Fibroblast of skin of back (primary cell): ENCODE data around the gene CNNM3.

Experiments
- DNase-seq: peaks from one replicate; pipeline ENCODE4 v3.0.0-alpha.2; 2013

The CNNM3 gene

GRCh38 chr2:96866149-96866548 lies 50.1 kb downstream of the CNNM3 start:
- no peak for DNase-seq

- DNase-seq = no peak
Observed at GRCh38 chr2:96866586-96866985, 50.5 kb downstream of the CNNM3 start.

- DNase-seq = no peak
Observed at GRCh38 chr2:96866986-96867755, 51.1 kb downstream of the CNNM3 start.

GRCh38 chr2:96867756-96868554 lies 51.9 kb downstream of the CNNM3 start:
- no peak for DNase-seq

- DNase-seq = peak; percentile 94
Observed at GRCh38 chr2:96868555-96869280, 52.6 kb downstream of the CNNM3 start.

- peak; percentile 80 for DNase-seq
Observed at GRCh38 chr2:96869281-96869821, 53.3 kb downstream of the CNNM3 start.

GRCh38 chr2:96869822-96870625 lies 54.0 kb downstream of the CNNM3 start, which contains the start of gene SEMA4C:
SEMA4C (minus strand) TSS chr2:96870080; CDS start chr2:96867886, 2,194 bp downstream.
- DNase-seq = peak; percentile 47

GRCh38 chr2:96870626-96871255 lies 54.7 kb downstream of the CNNM3 start:
- DNase-seq = no peak

GRCh38 chr2:96872591-96873349 lies 56.7 kb downstream of the CNNM3 start:
- no peak for DNase-seq

- no peak for DNase-seq
Observed at GRCh38 chr2:96873651-96874096, 57.6 kb downstream of the CNNM3 start.

- DNase-seq = no peak
Observed at GRCh38 chr2:96874198-96874831, 58.2 kb downstream of the CNNM3 start.

GRCh38 chr2:96875498-96876268 lies 59.6 kb downstream of the CNNM3 start:
- no peak for DNase-seq

GRCh38 chr2:96876269-96877041 lies 60.4 kb downstream of the CNNM3 start:
- DNase-seq = no peak

- DNase-seq = no peak
Observed at GRCh38 chr2:96877042-96877451, 61.0 kb downstream of the CNNM3 start.

- no peak for DNase-seq
Observed at GRCh38 chr2:96877631-96878092, 61.6 kb downstream of the CNNM3 start.

GRCh38 chr2:96878171-96878570 lies 62.1 kb downstream of the CNNM3 start:
- DNase-seq = no peak

GRCh38 chr2:96878796-96879544 lies 62.9 kb downstream of the CNNM3 start:
- no peak for DNase-seq
